HL-60 (cell line): ENCODE results near the gene FAM120AOS.

Source experiments
- CTCF ChIP-seq: IDR thresholded peaks from one replicate; pipeline ENCODE4 v1.5.1; 2011; ENCODE audit warnings: low read length, control low read depth, inconsistent platforms; ENCODE audit not compliant: insufficient read depth
- REST ChIP-seq: IDR thresholded peaks from 2 replicates; pipeline ENCODE4 v1.6.1; 2012; ENCODE audit warnings: low read depth; ENCODE audit not compliant: insufficient replicate concordance

GRCh38 chr9:93475856-93476255 lies 22.5 kb upstream of the FAM120AOS start:
- no peak for TF ChIP-seq CTCF
- TF ChIP-seq REST, result no peak
